ENCODE measurements around the gene RFX3. TPM values are rescaled to one million over a fixed set of nuclear protein-coding genes. Genes with fewer than 3 reads are reported as not detected.

The RFX3 gene
- total RNA-seq, 1 experiment from 2014 or later: 4.5 TPM

GRCh38 chr9:3281399-3281798, 244.4 kb downstream of the RFX3 start:
- BruUV-seq (replicated peaks): no TSS peak
- POLR2A ChIA-PET (ENCODE audit: unreplicated experiment): no interaction called here
- H3K27ac ChIP-seq (ENCODE audit: low read length): no peak overlapping the region
- CTCF ChIA-PET: no interaction called here
- no peak overlapping the region for H3K4me3 ChIP-seq (ENCODE audit: low read length)
- H3K9ac ChIP-seq (ENCODE audit: low read length): no peak overlapping the region
- no peaks in the 10 kb centered on the region for H3K79me2 ChIP-seq (ENCODE audit: low read length)
- no peaks in the 10 kb centered on the region for H3K4me1 ChIP-seq (ENCODE audit: insufficient read depth, low read length)
- no peaks in the 10 kb centered on the region for H3F3A ChIP-seq (ENCODE audit: low read length, unreplicated experiment)
- ATAC-seq: no peak
- no peaks in the 10 kb centered on the region for H3K9me3 ChIP-seq (ENCODE audit: low read length)
- TF ChIP-seq EZH2 (IDR thresholded peaks at IDR 0.05; ENCODE audit: low read length, unreplicated experiment) (no peak), EZH2phosphoT487 (IDR thresholded peaks at IDR 0.05; ENCODE audit: borderline replicate concordance, low read length) (no peak), CTCF (conservative IDR thresholded peaks at IDR 0.05; ENCODE audit: low read depth, low read length) (no peak)
- no peaks in the 10 kb centered on the region for H3K9me2 ChIP-seq (replicated peaks; ENCODE audit: low read length)
- no peak overlapping the region for H3K4me2 ChIP-seq (ENCODE audit: low read length)
- no peak overlapping the region for H2AFZ ChIP-seq (ENCODE audit: low read length)
- no peaks in the 10 kb centered on the region for H3K36me3 ChIP-seq (ENCODE audit: low read depth, low read length)
- H3K27me3 ChIP-seq (ENCODE audit: low read length): no peaks in the 10 kb centered on the region
- H4K20me1 ChIP-seq (ENCODE audit: low read length): no peaks in the 10 kb centered on the region
- no peak for DNase-seq
- intact Hi-C loops (cut with micrococcal nuclease): no loop called here

- Histone ChIP-seq H3K36me3 (ENCODE audit: low read depth, low read length) (no peaks in the 10 kb centered on the region), H4K20me1 (ENCODE audit: low read length) (no peaks in the 10 kb centered on the region), H3F3A (ENCODE audit: low read length, unreplicated experiment) (no peaks in the 10 kb centered on the region), H3K9me3 (ENCODE audit: low read length) (no peaks in the 10 kb centered on the region), H3K4me1 (ENCODE audit: insufficient read depth, low read length) (no peaks in the 10 kb centered on the region), H3K9ac (ENCODE audit: low read length) (no peak overlapping the region), H3K27ac (ENCODE audit: low read length) (no peak overlapping the region), H3K4me2 (ENCODE audit: low read length) (no peak overlapping the region), H3K79me2 (ENCODE audit: low read length) (no peaks in the 10 kb centered on the region), H3K4me3 (ENCODE audit: low read length) (no peak overlapping the region), H3K9me2 (replicated peaks; ENCODE audit: low read length) (no peaks in the 10 kb centered on the region), H3K27me3 (ENCODE audit: low read length) (no peaks in the 10 kb centered on the region), H2AFZ (ENCODE audit: low read length) (no peak overlapping the region)
- no TSS peak for BruUV-seq (replicated peaks)
- POLR2A ChIA-PET (ENCODE audit: unreplicated experiment): no interaction called here
- intact Hi-C loops (cut with micrococcal nuclease): no loop called here
- TF ChIP-seq CTCF (conservative IDR thresholded peaks at IDR 0.05; ENCODE audit: low read depth, low read length) (no peak), EZH2phosphoT487 (IDR thresholded peaks at IDR 0.05; ENCODE audit: borderline replicate concordance, low read length) (no peak), EZH2 (IDR thresholded peaks at IDR 0.05; ENCODE audit: low read length, unreplicated experiment) (no peak)
- DNase-seq (no peak), ATAC-seq (no peak)
- CTCF ChIA-PET: no interaction called here
These were observed 248.6 kb downstream of the RFX3 start for GRCh38 chr9:3277200-3277599.

- Histone ChIP-seq H3F3A (ENCODE audit: low read length, unreplicated experiment) (no peaks in the 10 kb centered on the region), H3K36me3 (ENCODE audit: low read depth, low read length) (no peaks in the 10 kb centered on the region), H3K4me3 (ENCODE audit: low read length) (no peak overlapping the region), H3K9me2 (replicated peaks; ENCODE audit: low read length) (no peaks in the 10 kb centered on the region), H3K9ac (ENCODE audit: low read length) (no peak overlapping the region), H3K4me2 (ENCODE audit: low read length) (no peak overlapping the region), H3K27me3 (ENCODE audit: low read length) (no peaks in the 10 kb centered on the region), H3K4me1 (ENCODE audit: insufficient read depth, low read length) (no peaks in the 10 kb centered on the region), H3K9me3 (ENCODE audit: low read length) (no peaks in the 10 kb centered on the region), H2AFZ (ENCODE audit: low read length) (no peak overlapping the region), H4K20me1 (ENCODE audit: low read length) (no peaks in the 10 kb centered on the region), H3K79me2 (ENCODE audit: low read length) (no peaks in the 10 kb centered on the region), H3K27ac (ENCODE audit: low read length) (no peak overlapping the region)
- no peak for DNase-seq
- no peak for TF ChIP-seq EZH2phosphoT487 (IDR thresholded peaks at IDR 0.05; ENCODE audit: borderline replicate concordance, low read length)
- no peak for TF ChIP-seq EZH2 (IDR thresholded peaks at IDR 0.05; ENCODE audit: low read length, unreplicated experiment)
- no peak for TF ChIP-seq CTCF (conservative IDR thresholded peaks at IDR 0.05; ENCODE audit: low read depth, low read length)
- CTCF ChIA-PET: no interaction called here
- no peak for ATAC-seq
- intact Hi-C loops (cut with micrococcal nuclease): no loop called here
- POLR2A ChIA-PET (ENCODE audit: unreplicated experiment): no interaction called here
- no TSS peak for BruUV-seq (replicated peaks)
These were observed 254.2 kb downstream of the RFX3 start for GRCh38 chr9:3271581-3271980.
